Thymus (tissue), 11 donors: ENCODE data around the gene PCP4. TPM values are rescaled to one million over a fixed set of nuclear protein-coding genes. Genes with fewer than 3 reads are reported as not detected.
"Not testable (repeated sequence)": the region's sequence is repeated elsewhere in the genome, so short reads cannot be mapped to it uniquely, and the experiment has no call there.

Experiments used
- DNase-seq, 9 donors: peaks; one replicate each; pipeline ENCODE4 v3.0.0-alpha.2; 2013; ENCODE audit warnings: low spot score in 9 of 9, low read depth in 6 of 9, missing footprints in 1 of 9
- H3K27ac ChIP-seq, 2 donors: one replicate each; pipeline ENCODE4 v1.5.1; 2013; ENCODE audit warnings: control low read depth in 1 of 2, low read depth in 1 of 2, low read length in 1 of 2, mild to moderate bottlenecking in 1 of 2, moderate library complexity in 1 of 2
- H3K27me3 ChIP-seq, 2 donors: one replicate each; pipeline ENCODE4 v1.5.1; 2013; ENCODE audit warnings: low read length in 1 of 2; ENCODE audit not compliant: control insufficient read depth in 2 of 2, insufficient read depth in 1 of 2
- H3K36me3 ChIP-seq, 2 donors: one replicate each; pipeline ENCODE4 v1.5.1; 2013; ENCODE audit warnings: low read length in 1 of 2, mild to moderate bottlenecking in 1 of 2, moderate library complexity in 1 of 2; ENCODE audit not compliant: control insufficient read depth in 2 of 2, insufficient read depth in 2 of 2
- H3K4me1 ChIP-seq, 2 donors: one replicate each; pipeline ENCODE4 v1.5.1; 2013; ENCODE audit warnings: low read length in 2 of 2; ENCODE audit not compliant: control insufficient read depth in 2 of 2, insufficient read depth in 2 of 2
- H3K4me3 ChIP-seq, 2 donors: one replicate each; pipeline ENCODE4 v1.5.1; 2013; ENCODE audit warnings: low read length in 2 of 2, control low read depth in 1 of 2, mild to moderate bottlenecking in 1 of 2
- H3K9me3 ChIP-seq, 2 donors: one replicate each; pipeline ENCODE4 v1.5.1; 2013; ENCODE audit warnings: low read length in 1 of 2, mild to moderate bottlenecking in 1 of 2; ENCODE audit not compliant: control insufficient read depth in 2 of 2, insufficient read depth in 1 of 2
- WGBS: extraction: QIAGEN DNeasy Blood & Tissue Kit; methylation state at CpG from one replicate; pipeline ENCODE4 v1.1.7; 2013; 5-methylcytosine and 5-hydroxymethylcytosine counted together
- polyA plus RNA-seq: library from polyadenylated mRNA; stranded (reverse); fragments of 200-250 nt; gene quantifications from one replicate; pipeline ENCODE4 v1.2.3, GENCODE V29; 2013
- total RNA-seq: library from RNA; stranded (reverse); fragments of 120-200 nt; gene quantifications from one replicate; pipeline ENCODE4 v1.2.4, GENCODE V29; 2013
- donor health status: healthy.

Gene PCP4
- total and polyA plus RNA-seq, 2 donors: 2.1 to 13.1 TPM

DNA sequence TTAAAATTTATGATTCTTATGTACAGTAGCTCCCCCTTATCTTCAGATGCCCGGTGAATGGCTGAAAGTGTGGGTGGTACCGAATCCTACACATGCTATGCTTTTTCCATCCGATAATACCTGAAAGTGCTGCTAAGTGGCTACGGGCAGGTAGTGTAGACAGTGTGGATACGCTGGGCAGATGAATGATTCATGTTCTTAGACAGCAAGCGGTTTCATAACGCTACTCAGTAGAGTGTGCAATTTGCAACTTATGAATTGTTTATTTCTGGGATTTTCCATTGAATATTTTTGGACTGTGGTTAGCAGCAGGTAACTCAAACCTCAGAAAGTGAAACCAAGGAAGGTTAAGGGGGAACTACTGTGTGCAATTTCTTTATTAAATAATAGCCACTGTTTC, 7.5 kb downstream of the PCP4 start:
- H3K36me3 ChIP-seq: no peaks in the 10 kb centered on the region
- no peak for DNase-seq
- no peaks in the 10 kb centered on the region for H3K27me3 ChIP-seq
- no peaks in the 10 kb centered on the region for H3K4me1 ChIP-seq
- H3K9me3 ChIP-seq: no peaks in the 10 kb centered on the region
- whole genome bisulfite sequencing: 89% methylated on average over 7 of the region's 7 CpGs
- no peak overlapping the region for H3K4me3 ChIP-seq
- H3K27ac ChIP-seq: no peak overlapping the region

DNA sequence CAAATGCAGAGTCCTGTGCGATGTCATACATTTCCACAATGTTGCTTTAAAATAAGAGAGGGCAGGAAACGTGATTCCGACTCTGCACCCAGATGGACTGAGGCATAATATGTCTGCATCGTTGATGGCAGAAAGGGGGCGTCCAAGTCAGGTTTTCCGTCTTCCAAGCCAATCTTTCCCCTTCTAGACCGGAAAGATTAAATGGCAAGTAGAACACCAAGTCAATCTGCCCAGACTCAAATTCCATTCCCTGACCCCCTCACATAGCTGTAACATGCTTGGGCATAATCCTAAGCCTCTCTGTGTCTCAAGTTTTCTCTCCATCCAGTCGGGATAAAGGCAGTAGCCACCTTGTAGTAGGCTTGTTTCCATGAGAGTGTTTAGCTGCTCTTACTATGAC, 14.4 kb downstream of the PCP4 start:
- DNase-seq: no peak
- Histone ChIP-seq H3K9me3 (no peaks in the 10 kb centered on the region), H3K36me3 (no peaks in the 10 kb centered on the region), H3K27me3 (no peaks in the 10 kb centered on the region), H3K4me1 (no peaks in the 10 kb centered on the region), H3K4me3 (no peak overlapping the region), H3K27ac (no peak overlapping the region)
- 86% methylated on average over 8 of the region's 8 CpGs for WGBS

DNA sequence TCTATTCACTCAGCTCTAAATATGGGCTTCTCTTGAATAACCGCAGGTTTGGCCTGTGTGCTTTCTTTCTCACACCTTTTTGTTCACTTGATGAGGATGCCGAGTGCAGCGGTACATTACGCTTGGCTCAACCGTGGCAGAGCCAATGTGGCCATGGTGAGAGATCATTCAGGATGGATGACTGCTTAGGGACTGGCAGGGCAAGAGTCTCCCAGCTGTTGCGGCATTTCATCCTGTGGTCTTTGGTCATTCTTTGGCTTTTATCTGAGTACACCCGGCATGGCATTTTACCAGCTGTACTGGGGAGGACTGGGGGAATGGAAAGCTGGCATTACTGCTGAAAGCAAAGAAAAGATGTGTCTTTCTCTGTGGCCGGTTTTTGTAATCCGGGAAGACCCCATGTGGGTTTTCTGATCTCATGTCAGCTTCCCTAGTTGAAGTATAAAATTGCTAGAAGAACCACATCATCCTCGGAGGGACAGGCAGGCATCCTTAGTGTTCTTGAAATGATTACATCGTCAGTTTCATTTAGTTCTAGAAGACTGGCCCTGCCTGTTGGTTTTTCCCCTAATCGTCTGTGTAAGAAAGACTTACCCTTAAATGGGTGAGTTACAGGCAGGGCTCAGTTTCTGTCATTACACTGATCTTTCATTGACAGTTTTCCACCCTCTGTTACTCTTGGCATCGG, 15.1 kb downstream of the PCP4 start:
- 92% methylated on average over 13 of the region's 13 CpGs for WGBS
- Histone ChIP-seq H3K36me3 (no peaks in the 10 kb centered on the region), H3K4me1 (no peaks in the 10 kb centered on the region), H3K27ac (no peak overlapping the region), H3K27me3 (no peaks in the 10 kb centered on the region), H3K9me3 (no peaks in the 10 kb centered on the region), H3K4me3 (no peak overlapping the region)
- no peak for DNase-seq

DNA sequence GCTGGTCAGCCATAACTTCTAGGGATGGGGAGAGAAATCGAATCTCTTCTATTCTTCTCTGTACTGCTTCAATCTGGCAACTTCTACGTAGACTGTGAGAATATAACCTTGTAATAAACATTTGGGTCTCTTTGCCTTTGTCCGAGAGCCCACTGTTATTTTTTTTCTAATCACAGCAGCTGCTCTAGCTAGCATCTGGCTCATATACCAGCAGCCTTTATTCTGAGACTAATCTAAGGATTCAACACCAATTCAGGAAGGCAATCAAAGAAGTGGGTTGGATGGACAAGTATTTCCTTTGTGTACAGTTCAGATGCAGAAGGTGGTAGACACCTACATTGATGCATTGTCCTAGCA, 15.6 kb downstream of the PCP4 start:
- Histone ChIP-seq H3K4me1 (no peaks in the 10 kb centered on the region), H3K9me3 (no peaks in the 10 kb centered on the region), H3K27me3 (no peaks in the 10 kb centered on the region), H3K36me3 (no peaks in the 10 kb centered on the region), H3K27ac (no peak overlapping the region), H3K4me3 (no peak overlapping the region)
- 93% methylated on average over 3 of the region's 3 CpGs for WGBS
- no peak for DNase-seq

DNA sequence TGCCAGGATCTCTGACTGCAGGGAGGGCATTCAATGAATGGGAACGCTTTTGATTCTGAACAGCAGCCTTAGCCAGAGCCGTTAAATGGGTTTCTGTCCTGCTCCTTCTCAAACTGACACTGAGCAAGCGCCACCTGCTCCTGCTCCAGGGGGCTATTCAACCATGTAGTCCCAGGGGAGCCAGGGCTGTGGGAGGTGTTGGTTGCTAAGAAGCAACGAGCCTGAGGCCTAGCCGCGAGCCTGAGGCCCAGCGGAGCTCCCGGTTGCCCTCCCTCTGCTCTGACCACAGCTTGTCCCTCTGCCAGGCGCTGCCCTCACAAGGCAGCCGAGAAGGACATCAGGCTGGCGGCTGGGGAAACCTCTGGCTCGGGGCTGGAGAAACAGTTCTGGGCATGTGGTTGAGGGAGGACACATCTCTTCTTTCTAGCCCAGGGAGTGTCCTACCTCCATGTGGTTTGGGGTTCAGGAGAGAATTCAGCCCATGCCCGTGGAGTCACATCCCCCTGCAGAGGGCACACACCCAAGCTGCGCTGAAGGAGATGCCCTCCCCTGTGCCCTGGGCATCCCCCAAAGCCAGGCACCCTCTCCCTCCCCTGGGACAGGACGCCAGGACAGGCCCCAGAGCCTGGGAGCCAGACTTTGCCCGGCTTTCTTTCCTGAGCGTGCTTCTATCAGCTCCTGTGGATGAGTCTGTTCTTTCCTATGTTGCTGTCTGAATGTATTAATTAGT, 18.0 kb downstream of the PCP4 start:
- H3K27me3 ChIP-seq: no peaks in the 10 kb centered on the region
- H3K36me3 ChIP-seq: no peaks in the 10 kb centered on the region
- WGBS: 80% methylated on average over 17 of the region's 17 CpGs
- no peak overlapping the region for H3K27ac ChIP-seq
- H3K4me1 ChIP-seq: no peaks in the 10 kb centered on the region
- DNase-seq: no peak
- H3K9me3 ChIP-seq: no peaks in the 10 kb centered on the region
- H3K4me3 ChIP-seq: no peak overlapping the region

DNA sequence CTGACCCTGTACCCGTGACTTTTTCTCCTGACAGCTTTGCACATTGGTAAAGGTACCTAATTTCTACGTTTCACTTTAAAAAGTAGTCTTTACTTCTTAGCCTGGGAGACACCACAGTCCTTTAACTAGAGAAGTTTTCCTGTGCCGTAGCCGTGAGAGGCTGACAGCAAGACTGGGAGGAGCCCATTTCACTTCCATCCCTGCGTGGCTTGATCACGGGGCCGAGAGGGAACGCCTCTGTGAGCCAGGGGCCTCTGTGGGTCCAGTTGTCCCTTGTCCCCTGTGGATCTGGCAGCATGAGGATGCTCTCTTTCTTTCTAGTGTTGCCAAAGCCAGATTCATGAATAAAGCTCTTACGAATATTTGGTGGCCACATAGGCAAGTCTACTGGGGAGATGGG, 21.6 kb downstream of the PCP4 start:
- no peaks in the 10 kb centered on the region for H3K9me3 ChIP-seq
- H3K27ac ChIP-seq: no peak overlapping the region
- 91% methylated on average over 9 of the region's 9 CpGs for WGBS
- no peaks in the 10 kb centered on the region for H3K27me3 ChIP-seq
- H3K4me1 ChIP-seq: no peaks in the 10 kb centered on the region
- H3K4me3 ChIP-seq: no peak overlapping the region
- no peaks in the 10 kb centered on the region for H3K36me3 ChIP-seq
- DNase-seq: no peak

DNA sequence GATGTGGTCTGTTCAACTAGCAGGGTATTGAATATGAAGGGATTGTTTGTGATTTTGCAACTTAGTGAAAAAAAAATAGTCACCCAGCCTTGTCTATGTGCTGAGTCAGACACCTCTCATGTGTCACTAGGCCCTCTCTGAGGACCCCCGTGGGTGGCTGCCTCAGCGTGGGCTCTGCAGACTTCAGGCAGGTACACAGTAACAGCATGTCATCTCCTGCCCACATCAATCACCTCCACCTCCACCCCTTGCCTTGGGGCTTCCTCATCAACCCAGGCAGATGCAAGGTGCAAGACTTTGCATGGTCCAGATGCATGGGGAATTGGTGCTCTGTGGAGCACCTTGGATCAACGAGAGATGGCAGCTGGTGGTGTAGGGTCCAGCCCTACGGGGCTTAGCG, 23.9 kb downstream of the PCP4 start:
- no peaks in the 10 kb centered on the region for H3K27me3 ChIP-seq
- H3K36me3 ChIP-seq: no peaks in the 10 kb centered on the region
- H3K4me1 ChIP-seq: no peaks in the 10 kb centered on the region
- DNase-seq: no peak
- H3K9me3 ChIP-seq: no peaks in the 10 kb centered on the region
- H3K27ac ChIP-seq: no peak overlapping the region
- 83% methylated on average over 5 of the region's 5 CpGs for WGBS
- no peak overlapping the region for H3K4me3 ChIP-seq

DNA sequence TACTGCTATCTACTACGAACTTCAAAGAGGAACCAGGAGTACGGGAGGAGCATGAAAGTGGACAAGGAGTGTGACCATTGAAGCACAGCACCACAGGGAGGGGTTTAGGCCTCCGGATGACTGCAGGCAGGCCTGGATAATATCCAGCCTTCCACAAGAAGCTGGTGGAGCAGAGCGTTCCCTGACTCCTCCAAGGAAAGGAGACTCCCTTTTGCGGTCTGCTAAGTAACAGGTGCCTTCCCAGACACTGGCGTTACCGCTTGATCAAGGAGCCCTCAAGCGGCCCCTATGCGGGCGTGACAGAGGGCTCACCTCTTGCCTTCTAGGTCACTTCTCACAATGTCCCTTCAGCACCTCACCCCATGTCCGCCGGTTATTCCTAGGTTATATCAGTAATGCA, 24.6 kb downstream of the PCP4 start:
- WGBS: 89% methylated on average over 12 of the region's 12 CpGs
- not testable (repeated sequence) for H3K27ac ChIP-seq, H3K27me3 ChIP-seq, H3K4me3 ChIP-seq, H3K4me1 ChIP-seq, DNase-seq, H3K36me3 ChIP-seq, H3K9me3 ChIP-seq

DNA sequence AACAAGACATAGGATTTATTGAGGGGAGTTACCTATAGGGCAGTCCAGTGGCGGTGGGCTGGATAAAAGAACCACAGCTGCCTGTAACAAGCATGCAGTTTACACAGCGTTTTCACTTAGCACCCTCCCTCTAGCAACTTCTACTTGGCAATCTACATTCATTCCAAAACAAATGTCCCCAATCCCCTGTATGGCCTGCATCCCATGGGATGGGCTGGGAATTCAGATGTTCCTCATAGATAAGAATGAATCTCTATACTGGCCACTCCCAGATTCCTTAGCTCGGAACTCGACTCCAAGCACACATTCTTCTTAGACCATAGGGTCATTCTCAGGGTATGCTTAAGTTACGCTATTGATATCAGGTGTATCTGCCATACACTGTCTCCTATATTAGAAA, 33.3 kb downstream of the PCP4 start:
- H3K4me3 ChIP-seq: no peak overlapping the region
- DNase-seq: no peak
- H3K4me1 ChIP-seq: no peaks in the 10 kb centered on the region
- H3K27me3 ChIP-seq: no peaks in the 10 kb centered on the region
- 94% methylated on average over 5 of the region's 5 CpGs for WGBS
- no peak overlapping the region for H3K27ac ChIP-seq
- no peaks in the 10 kb centered on the region for H3K36me3 ChIP-seq
- no peaks in the 10 kb centered on the region for H3K9me3 ChIP-seq
